HCT116 (cell line): Measurements from ENCODE around the gene CAPN15.

ENCODE experiments used
- CBX3 ChIP-seq: IDR thresholded peaks from 2 replicates; pipeline ENCODE4 v1.6.1; 2012; ENCODE audit warnings: low read depth
- CEBPB ChIP-seq: IDR thresholded peaks from 2 replicates; pipeline ENCODE4 v1.6.1; 2012; ENCODE audit warnings: low read depth
- POLR2AphosphoS5 ChIP-seq: IDR thresholded peaks from 2 replicates; pipeline ENCODE4 v1.6.1; 2011; ENCODE audit warnings: mild to moderate bottlenecking, low read depth, low read length, moderate library complexity
- SP1 ChIP-seq: IDR thresholded peaks from 2 replicates; pipeline ENCODE4 v1.6.1; 2012; ENCODE audit warnings: low read depth
- SRF ChIP-seq: IDR thresholded peaks from 2 replicates; pipeline ENCODE4 v1.6.1; 2012; ENCODE audit warnings: low read depth
- YY1 ChIP-seq: IDR thresholded peaks from 2 replicates; pipeline ENCODE4 v1.6.1; 2011; ENCODE audit warnings: low read length, low read depth, moderate library complexity, mild to moderate bottlenecking; ENCODE audit not compliant: insufficient replicate concordance; ENCODE audit errors: extremely low read depth
- ZNF274 ChIP-seq: fragments of 200-500 bp; sonication (Bioruptor generic); IDR thresholded peaks from 2 replicates; pipeline ENCODE4 v1.6.1; 2014; ENCODE audit warnings: mild to moderate bottlenecking, low read depth, low read length, inconsistent platforms
- TF ChIP-seq, protein P1 (sequence below), 3 experiments: fragments of 200-600 bp in 1 of 3; sonication (generic) in 1 of 3; IDR thresholded peaks in 2 of 3; conservative IDR thresholded peaks in 1 of 3; 2 replicates each; pipeline ENCODE4 v1.5.1; 2012 to 2017; ENCODE audit warnings: low read depth in 2 of 3, low read length in 2 of 3, antibody characterized with exemption in 1 of 3, borderline replicate concordance in 1 of 3, control low read depth in 1 of 3, mild to moderate bottlenecking in 1 of 3, mixed read lengths in 1 of 3, mixed run types in 1 of 3, moderate library complexity in 1 of 3; ENCODE audit not compliant: insufficient read depth in 1 of 3
- TF ChIP-seq, protein P2 (sequence below): IDR thresholded peaks from 2 replicates; pipeline ENCODE4 v1.6.1; 2011; ENCODE audit warnings: mild to moderate bottlenecking, low read length, moderate library complexity; ENCODE audit not compliant: insufficient replicate concordance; ENCODE audit errors: extremely low read depth
- TF ChIP-seq, protein P3 (sequence below): IDR thresholded peaks from 2 replicates; pipeline ENCODE4 v1.6.1; 2012

DNA sequence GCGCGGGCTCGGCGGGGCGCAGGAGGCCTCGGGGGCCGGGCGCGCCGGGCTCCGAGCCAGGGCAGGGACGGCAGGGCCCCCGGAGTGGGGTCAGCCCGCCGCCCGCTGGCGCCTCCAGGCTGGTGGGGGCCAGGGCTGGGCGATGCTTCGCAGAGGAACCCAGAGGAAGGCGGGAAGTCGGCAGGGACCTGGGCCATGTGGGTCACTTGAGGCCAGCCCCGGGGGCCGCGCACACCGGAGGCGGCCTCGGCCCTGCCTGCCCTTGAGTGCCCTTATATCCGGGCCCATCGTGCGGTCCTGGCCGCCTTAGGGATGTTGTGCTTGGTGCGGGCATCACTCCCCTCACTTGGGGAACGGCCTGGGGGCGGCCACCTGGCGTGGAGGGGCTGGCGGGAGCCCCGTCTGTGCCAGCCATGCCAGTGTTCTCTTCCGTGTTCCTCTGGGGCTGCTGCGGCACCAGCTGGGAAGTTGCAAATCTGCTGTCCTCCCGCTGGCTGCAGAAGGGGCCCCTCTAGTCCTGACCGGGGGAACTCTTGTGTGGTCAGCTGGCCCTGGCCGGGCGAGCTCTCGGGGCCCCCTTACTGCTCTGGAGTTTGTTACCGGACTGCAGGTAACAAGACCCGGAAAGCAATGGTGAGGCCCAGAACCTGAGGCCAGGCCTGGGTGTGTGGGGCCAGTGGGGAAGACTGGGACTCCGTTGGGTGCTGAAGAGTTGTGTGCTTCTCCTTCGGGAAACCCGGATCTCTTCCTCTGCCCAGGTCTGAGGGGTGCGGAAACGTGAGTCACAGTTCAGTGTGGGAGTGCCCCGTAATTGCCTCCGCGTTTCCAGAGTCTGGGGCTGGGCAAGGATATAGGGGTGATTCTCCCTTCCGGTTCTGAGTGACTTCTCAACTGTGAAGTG lies 849 bp downstream of the CAPN15 start:
- TF ChIP-seq SRF (no peak), SP1 (no peak), ZNF274 (no peak), POLR2AphosphoS5 (no peak), CEBPB (no peak), CBX3 (no peak), YY1 (no peak)
- TF ChIP-seq, protein P1, sequence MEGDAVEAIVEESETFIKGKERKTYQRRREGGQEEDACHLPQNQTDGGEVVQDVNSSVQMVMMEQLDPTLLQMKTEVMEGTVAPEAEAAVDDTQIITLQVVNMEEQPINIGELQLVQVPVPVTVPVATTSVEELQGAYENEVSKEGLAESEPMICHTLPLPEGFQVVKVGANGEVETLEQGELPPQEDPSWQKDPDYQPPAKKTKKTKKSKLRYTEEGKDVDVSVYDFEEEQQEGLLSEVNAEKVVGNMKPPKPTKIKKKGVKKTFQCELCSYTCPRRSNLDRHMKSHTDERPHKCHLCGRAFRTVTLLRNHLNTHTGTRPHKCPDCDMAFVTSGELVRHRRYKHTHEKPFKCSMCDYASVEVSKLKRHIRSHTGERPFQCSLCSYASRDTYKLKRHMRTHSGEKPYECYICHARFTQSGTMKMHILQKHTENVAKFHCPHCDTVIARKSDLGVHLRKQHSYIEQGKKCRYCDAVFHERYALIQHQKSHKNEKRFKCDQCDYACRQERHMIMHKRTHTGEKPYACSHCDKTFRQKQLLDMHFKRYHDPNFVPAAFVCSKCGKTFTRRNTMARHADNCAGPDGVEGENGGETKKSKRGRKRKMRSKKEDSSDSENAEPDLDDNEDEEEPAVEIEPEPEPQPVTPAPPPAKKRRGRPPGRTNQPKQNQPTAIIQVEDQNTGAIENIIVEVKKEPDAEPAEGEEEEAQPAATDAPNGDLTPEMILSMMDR (IDR thresholded peaks at IDR 0.05 in 2 of 3, conservative IDR thresholded peaks at IDR 0.05 in 1 of 3; ENCODE audit: borderline replicate concordance in 1 of 3, insufficient read depth in 1 of 3, low read depth in 2 of 3, low read length in 2 of 3) = no peak
- TF ChIP-seq, protein P2, sequence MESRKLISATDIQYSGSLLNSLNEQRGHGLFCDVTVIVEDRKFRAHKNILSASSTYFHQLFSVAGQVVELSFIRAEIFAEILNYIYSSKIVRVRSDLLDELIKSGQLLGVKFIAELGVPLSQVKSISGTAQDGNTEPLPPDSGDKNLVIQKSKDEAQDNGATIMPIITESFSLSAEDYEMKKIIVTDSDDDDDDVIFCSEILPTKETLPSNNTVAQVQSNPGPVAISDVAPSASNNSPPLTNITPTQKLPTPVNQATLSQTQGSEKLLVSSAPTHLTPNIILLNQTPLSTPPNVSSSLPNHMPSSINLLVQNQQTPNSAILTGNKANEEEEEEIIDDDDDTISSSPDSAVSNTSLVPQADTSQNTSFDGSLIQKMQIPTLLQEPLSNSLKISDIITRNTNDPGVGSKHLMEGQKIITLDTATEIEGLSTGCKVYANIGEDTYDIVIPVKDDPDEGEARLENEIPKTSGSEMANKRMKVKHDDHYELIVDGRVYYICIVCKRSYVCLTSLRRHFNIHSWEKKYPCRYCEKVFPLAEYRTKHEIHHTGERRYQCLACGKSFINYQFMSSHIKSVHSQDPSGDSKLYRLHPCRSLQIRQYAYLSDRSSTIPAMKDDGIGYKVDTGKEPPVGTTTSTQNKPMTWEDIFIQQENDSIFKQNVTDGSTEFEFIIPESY = no peak
- TF ChIP-seq, protein P3, sequence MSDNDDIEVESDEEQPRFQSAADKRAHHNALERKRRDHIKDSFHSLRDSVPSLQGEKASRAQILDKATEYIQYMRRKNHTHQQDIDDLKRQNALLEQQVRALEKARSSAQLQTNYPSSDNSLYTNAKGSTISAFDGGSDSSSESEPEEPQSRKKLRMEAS = no peak
